Smooth muscle cell (in vitro differentiated cells): ENCODE data around the gene TMEM120B. TPM values are rescaled to one million over a fixed set of nuclear protein-coding genes. Genes with fewer than 3 reads are reported as not detected.

Experiments used
- DNase-seq: peaks from one replicate; lab custom pipeline; 2025; ENCODE audit not compliant: unreplicated experiment; lab: John Stamatoyannopoulos, UW
- H2AFZ ChIP-seq: fragments of 200-600 bp; sonication (generic); 2 replicates; pipeline ENCODE4 v1.6.0; 2016; ENCODE audit warnings: antibody characterized with exemption, low read depth, mild to moderate bottlenecking
- H3F3A ChIP-seq: fragments of 200-600 bp; sonication (generic); 2 replicates; pipeline ENCODE4 v1.6.0; 2017; ENCODE audit warnings: antibody characterized with exemption, low read depth
- H3K27ac ChIP-seq: fragments of 200-600 bp; sonication (generic); 2 replicates; pipeline ENCODE4 v1.5.1; 2016; ENCODE audit warnings: low read depth, mild to moderate bottlenecking
- H3K27me3 ChIP-seq: fragments of 200-600 bp; sonication (generic); 2 replicates; pipeline ENCODE4 v1.6.1; 2016; ENCODE audit warnings: low read depth, mild to moderate bottlenecking
- H3K36me3 ChIP-seq: fragments of 200-600 bp; sonication (generic); 2 replicates; pipeline ENCODE4 v1.5.1; 2016; ENCODE audit warnings: low read depth
- H3K4me1 ChIP-seq: fragments of 200-600 bp; sonication (generic); 2 replicates; pipeline ENCODE4 v1.5.1; 2016; ENCODE audit warnings: low read depth
- H3K4me2 ChIP-seq: fragments of 200-600 bp; sonication (generic); 2 replicates; pipeline ENCODE4 v1.6.0; 2016; ENCODE audit warnings: mild to moderate bottlenecking
- H3K4me3 ChIP-seq: fragments of 200-600 bp; sonication (generic); 2 replicates; pipeline ENCODE4 v1.5.1; 2016; ENCODE audit warnings: mild to moderate bottlenecking
- H3K79me2 ChIP-seq: fragments of 200-600 bp; sonication (generic); 2 replicates; pipeline ENCODE4 v1.6.0; 2016; ENCODE audit warnings: low read depth, mild to moderate bottlenecking
- H3K9ac ChIP-seq: fragments of 200-600 bp; sonication (generic); 2 replicates; pipeline ENCODE4 v1.6.0; 2016; ENCODE audit warnings: low read depth
- H3K9me3 ChIP-seq: fragments of 200-600 bp; sonication (generic); replicated peaks from 2 replicates; pipeline ENCODE4 v1.5.1; 2016; ENCODE audit warnings: low read depth
- H4K20me1 ChIP-seq: fragments of 200-600 bp; sonication (generic); 2 replicates; pipeline ENCODE4 v1.6.0; 2016; ENCODE audit warnings: low read depth
- CTCF ChIP-seq: fragments of 200-600 bp; sonication (generic); IDR thresholded peaks from 2 replicates; pipeline ENCODE4 v1.5.1; 2017; ENCODE audit warnings: borderline replicate concordance, mild to moderate bottlenecking, antibody characterized with exemption; ENCODE audit not compliant: insufficient read depth, poor library complexity, severe bottlenecking
- WGBS: methylation state at CpG from one replicate; pipeline ENCODE4 v1.1.7; 2016; ENCODE audit warnings: low lambda C conversion rate; 5-methylcytosine and 5-hydroxymethylcytosine counted together
- polyA plus RNA-seq: library from polyadenylated mRNA; unstranded; fragments of >200 nt; fragmentation: Nextera tagmentation; extraction: Ambion mirVana; gene quantifications from 2 replicates; pipeline ENCODE4 v1.2.1, GENCODE V29; 2016
- total RNA-seq: library from RNA; depleted of rRNA; stranded (reverse); fragments of >200 nt; gene quantifications from 2 replicates; pipeline ENCODE4 v1.2.3, GENCODE V29; 2014

The TMEM120B gene
- total and polyA plus RNA-seq, 2 experiments from 2014 or later, result 5.3 to 7.6 TPM

GRCh38 chr12:121781484-121781997, 69.0 kb downstream of the TMEM120B start:
- H3K9ac ChIP-seq, result no peak overlapping the region
- no peaks in the 10 kb centered on the region for H3K36me3 ChIP-seq
- 75% methylated on average over 12 of the region's 12 CpGs for WGBS
- H3K4me2 ChIP-seq, result no peak overlapping the region
- peaks cover 46% of the 10 kb centered on the region for H4K20me1 ChIP-seq
- no peak overlapping the region for H2AFZ ChIP-seq
- H3K79me2 ChIP-seq, result peaks cover 4% of the 10 kb centered on the region
- no peaks in the 10 kb centered on the region for H3K9me3 ChIP-seq
- H3K4me3 ChIP-seq, result no peak overlapping the region
- DNase-seq, result no peak
- H3F3A ChIP-seq, result peaks cover 5% of the 10 kb centered on the region
- H3K27me3 ChIP-seq, result no peaks in the 10 kb centered on the region
- TF ChIP-seq CTCF, result no peak
- peaks cover 7% of the 10 kb centered on the region for H3K4me1 ChIP-seq
- H3K27ac ChIP-seq, result no peak overlapping the region

DNA sequence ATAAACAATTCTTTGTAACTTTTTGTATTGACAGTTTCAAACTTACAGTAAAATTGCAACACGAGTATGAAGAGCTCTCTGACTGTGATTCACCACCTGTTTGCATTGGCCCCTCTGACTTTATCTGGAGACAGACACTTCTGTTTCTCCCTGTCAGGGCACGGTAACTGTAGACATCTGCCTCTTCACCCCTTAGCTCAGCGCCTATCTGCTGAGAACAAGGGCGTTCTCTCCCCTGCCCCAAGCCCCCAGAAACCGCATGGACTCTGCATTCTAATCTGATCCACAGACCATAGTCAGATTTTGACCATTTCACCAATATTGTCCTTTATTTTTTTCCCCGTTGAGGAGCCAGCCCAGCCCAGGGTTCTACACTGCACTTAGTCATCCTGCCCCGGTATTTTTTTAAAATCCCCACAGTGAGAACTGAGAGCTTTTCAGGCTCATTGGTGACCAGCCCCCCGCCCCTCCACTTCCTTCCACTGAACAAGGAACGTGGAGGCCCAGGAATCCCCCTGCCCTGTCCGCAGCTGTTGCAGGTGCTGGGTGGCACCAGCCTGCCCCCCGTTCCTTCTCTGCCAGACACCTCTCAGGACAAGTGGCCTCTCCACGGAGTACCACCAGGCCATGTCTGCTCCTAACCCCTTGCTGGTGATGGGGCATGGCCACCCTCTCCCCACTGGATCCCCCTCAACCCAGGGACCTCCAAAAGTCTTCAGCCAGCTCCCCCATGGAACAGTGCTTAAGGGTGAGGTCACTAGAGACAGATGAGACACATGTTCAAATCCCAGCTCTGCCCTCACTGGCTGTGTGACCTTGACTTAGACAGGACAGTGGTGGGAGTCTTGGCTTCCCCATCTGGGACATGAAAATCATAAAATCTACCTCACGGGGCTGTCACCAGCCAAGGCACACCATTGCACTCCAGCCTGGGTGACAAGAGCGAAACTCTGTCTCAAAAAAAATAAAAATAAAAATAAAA, 69.7 kb downstream of the TMEM120B start:
- Histone ChIP-seq H2AFZ (no peak overlapping the region), H3K79me2 (peaks cover 4% of the 10 kb centered on the region), H3K27ac (no peak overlapping the region), H3K4me1 (peaks cover 7% of the 10 kb centered on the region), H3K9ac (no peak overlapping the region), H3F3A (peaks cover 5% of the 10 kb centered on the region), H3K9me3 (no peaks in the 10 kb centered on the region), H3K27me3 (no peaks in the 10 kb centered on the region), H3K4me3 (no peak overlapping the region), H3K4me2 (no peak overlapping the region), H4K20me1 (peaks cover 53% of the 10 kb centered on the region), H3K36me3 (no peaks in the 10 kb centered on the region)
- no peak for TF ChIP-seq CTCF
- DNase-seq, result no peak
- 69% methylated on average over 14 of the region's 14 CpGs for WGBS

DNA sequence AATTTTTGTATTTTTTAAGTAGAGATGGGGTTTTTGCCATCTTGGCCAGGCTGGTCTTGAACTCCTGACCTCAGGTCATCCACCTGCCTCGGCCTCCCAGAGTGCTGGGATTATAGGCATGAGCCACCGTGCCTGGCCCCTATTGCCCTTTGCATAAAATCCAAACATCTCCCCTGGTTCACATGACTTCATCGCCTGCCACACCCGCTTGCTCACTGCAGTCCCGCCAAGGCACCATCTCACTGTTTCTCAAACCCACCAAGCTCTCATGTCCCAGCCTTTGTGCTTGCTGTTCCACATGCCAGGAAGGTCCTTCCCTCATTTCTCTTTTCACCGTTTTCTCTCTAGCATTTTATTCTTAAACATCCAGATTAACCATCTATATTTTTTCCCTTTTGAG, 71.2 kb downstream of the TMEM120B start:
- DNase-seq, result no peak
- TF ChIP-seq CTCF, result no peak
- Histone ChIP-seq H3F3A (peaks cover 5% of the 10 kb centered on the region), H3K4me3 (no peak overlapping the region), H3K9me3 (no peaks in the 10 kb centered on the region), H3K9ac (no peak overlapping the region), H3K79me2 (peaks cover 4% of the 10 kb centered on the region), H3K4me1 (peaks cover 7% of the 10 kb centered on the region), H3K36me3 (no peaks in the 10 kb centered on the region), H2AFZ (no peak overlapping the region), H4K20me1 (peaks cover 60% of the 10 kb centered on the region), H3K4me2 (no peak overlapping the region), H3K27ac (no peak overlapping the region), H3K27me3 (no peaks in the 10 kb centered on the region)
- WGBS, result 92% methylated on average over 6 of the region's 6 CpGs
